Effector CD4-positive, alpha-beta T cell (primary cell): ENCODE data around the gene THAP7.
"Not testable (repeated sequence)": the region's sequence is repeated elsewhere in the genome, so short reads cannot be mapped to it uniquely, and the experiment has no call there.

Experiments
- DNase-seq: peaks from one replicate; pipeline ENCODE4 v3.0.0-alpha.2; 2020

THAP7 gene

DNA sequence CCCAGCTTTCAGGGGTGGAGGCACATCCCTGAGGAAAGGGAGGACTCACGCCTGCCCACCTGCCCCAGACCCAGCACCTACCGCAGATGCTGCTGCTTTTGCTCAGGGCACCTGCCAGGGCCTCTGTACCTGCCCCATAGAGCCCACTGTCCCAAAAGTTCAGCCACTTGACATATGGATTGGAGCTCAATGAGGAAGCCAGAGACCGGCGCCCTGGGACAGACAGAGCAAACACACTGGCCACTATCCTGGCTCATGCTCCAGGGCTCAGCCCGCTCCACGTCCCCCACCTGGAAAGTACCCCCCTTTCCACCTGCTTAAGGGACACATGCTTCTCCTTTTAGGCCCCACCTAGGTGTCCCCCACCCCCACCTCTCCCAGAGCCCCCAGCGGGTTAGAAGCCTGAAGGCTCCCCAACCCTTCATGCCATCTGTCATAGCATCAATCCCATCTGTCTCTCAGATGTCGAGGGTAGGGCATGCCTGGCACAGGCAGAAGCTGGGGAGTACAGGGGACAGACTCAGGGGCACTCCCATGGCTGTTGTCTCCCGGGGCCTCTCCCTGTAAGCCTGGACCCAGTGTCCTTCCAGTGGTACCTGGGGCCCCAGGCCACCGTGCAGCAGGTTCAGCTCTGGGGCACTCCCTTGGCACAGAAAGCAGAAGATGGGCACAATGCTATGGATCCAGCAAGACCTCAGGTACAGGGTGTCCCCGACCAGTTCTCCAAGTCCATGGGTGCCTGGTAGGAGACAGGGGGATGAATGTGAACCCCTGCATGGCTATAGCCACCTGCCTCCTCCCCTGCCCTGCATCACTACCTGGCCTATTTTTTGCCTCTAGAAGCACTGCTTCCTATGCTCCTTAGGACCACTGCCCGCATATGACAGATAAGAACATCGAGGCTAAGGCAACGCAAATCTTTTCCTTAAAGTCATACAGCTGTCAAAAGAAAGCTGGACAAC is 10.8 kb upstream of the THAP7 start:
- DNase-seq = no peak

DNA sequence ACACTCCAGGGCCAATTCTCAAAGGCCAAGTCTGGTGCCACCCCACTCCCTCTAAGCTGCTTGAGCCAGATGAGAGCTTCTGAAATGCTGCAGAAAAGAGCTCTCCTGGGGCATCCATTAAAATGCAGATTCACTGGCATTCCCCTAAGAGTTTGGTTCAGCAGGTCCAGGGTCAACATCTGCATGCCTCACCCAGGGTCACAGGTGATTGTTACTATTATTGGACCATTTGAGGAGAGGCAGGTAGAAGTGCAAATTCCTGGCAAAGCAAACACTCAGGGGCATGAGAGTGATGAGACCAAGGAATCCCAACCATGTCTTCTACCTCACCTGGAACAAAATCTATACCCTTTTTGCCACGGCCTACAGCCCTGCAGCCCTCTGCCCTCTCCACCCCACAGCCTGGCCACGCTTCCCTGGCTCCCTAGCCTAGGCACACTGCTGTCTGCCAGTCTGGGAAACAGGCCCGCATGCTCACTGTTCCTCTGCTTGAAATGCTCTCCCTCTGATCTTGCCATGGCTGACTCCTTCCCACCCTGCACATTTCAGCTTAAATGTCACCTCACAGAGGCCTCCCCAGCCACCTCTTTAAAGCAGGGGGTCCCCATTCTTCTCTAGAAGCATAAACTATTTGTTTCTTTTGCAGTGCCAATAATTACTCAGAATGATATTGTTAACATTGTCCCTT is 8.7 kb upstream of the THAP7 start:
- no peak for DNase-seq

DNA sequence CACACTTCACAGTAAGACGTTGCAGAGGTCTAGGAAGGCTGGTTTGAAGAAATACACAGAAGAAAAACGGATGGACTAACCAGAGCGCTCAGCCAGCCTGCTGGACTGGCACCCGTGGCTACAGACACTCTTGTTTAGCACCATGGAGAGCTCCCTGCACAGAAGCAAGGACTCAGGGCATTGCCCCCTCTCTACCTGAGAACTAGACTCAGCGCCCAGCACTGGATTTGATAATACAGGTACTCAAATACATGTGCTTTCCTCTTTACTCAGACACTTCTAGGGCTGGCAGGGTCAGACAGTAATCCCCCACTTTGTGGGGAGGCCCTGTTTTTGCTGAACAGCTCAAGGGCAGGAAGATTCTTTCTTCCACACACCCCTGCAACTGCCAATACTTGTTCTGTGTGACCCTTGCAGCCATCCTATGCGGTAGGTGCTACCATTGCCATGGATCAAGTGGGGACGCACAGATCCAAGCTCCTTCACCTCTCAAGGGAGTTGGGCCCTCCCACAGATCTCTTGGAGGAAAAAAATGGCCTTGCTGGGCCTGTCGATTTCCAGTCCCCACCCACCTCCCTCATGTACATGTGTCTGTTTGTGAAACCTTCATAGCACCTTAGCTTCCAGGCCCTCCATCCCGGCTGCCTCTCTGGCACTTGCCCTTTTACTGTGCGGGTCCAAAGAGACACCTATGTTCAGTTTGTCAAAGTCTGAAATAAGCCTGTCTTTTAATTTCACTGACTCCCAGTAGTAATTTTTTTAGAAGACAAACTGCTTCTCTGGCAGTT is 7.9 kb upstream of the THAP7 start:
- no peak for DNase-seq

DNA sequence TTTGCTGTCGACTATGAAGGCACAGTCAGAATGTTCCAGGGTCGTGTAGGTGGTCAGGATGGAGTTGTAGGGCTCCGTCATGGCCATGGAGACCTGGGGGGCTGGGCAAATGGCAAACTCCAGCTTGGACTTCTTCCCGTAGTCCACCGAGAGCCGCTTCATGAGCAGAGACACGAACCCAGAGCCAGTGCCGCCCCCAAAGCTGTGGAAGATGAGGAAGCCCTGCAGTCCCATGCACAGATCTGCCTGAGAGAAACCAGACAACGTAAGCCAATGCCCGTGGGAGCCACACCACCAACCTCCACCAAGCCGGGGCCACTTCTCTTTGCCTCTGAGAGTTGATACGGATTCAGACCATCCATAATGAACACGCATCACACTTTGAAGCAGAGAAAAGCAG is 7.3 kb upstream of the THAP7 start:
- not testable (repeated sequence) for DNase-seq

DNA sequence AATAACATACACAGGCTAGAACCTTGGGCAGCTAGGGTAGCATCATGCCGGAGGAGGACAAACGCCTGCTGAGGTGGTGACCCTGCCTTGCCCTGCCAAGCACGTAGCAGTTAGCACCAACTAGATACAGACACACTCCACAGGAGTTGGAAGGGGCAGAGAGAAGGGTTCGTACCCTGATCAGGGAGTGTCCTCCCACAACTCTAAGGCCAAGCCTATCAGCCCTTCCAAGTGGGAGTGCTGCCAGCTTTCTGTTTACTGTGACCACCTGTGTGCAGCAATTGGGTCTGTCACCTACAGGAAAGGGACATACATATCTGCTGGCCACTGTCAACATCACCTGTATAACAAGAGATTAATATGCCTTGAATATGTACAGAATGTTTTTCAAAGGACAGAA is 1.9 kb upstream of the THAP7 start:
- DNase-seq = no peak

DNA sequence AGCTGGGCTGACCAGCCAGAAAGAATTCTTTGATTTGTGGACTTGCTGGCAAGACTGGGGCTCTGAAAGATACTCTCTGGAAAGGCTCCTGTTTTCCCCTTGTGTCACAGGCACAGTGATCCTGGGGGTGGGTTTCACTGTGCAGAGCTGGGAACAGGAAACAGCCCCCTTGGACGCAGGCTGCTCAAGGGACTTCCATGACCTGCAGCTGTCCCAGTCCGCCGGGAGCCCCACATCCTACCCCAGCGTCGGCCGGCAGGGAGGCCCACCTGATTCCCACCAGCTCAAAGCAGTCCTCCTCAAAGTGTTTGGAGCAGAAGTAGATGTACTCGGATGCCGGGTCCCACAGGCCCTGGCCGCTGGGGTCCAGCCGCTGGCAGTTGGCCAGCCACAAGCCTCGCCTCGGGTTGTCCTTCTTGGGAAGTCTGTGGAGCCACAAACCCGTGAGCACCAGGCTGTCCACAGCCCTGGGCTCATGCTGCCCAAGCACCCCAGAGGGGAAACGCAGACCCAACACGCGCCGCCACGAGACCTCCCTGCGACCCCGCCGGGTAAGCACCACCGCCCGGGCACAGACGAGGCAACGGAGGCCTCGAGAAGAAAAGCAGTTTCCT is 824 bp downstream of the THAP7 start:
- no peak for DNase-seq

DNA sequence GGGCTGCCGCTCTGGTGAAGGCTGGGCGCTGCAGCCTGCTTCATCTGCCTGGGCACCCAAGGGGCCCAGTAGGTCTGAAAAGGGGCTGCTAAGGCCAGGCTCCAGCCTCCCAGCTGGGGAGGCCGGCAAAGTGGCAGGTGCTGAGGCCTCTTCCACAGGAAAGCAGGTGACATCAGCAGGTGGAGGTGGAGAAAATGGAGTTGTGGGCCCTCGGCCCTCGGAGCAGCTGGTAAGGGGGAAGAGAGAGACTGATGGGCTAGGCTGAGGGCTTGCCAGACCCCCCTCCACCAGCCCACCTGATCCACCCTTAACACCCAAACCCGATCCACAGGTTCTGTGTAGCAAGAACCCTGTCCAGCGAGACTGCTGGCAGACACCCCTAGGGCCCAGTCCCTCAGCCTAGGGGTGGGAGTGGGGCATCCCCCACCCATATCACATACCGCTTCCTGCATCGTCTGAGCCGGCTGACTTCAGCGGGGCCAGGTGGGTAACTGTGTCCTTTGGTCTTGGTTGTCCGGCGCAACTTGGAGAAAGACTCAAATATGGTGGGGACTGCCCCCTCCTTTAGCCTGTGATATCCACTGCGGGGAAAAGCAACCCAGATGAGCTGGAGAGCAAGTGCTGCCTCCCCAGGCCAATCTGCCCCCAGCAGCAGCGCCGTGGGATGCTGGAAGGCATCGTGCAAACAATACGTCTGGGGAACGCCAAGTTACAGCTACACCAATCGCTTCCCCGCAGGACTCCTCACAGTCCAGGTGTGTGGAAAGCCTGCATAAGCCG is 1.5 kb downstream of the THAP7 start:
- DNase-seq = no peak

DNA sequence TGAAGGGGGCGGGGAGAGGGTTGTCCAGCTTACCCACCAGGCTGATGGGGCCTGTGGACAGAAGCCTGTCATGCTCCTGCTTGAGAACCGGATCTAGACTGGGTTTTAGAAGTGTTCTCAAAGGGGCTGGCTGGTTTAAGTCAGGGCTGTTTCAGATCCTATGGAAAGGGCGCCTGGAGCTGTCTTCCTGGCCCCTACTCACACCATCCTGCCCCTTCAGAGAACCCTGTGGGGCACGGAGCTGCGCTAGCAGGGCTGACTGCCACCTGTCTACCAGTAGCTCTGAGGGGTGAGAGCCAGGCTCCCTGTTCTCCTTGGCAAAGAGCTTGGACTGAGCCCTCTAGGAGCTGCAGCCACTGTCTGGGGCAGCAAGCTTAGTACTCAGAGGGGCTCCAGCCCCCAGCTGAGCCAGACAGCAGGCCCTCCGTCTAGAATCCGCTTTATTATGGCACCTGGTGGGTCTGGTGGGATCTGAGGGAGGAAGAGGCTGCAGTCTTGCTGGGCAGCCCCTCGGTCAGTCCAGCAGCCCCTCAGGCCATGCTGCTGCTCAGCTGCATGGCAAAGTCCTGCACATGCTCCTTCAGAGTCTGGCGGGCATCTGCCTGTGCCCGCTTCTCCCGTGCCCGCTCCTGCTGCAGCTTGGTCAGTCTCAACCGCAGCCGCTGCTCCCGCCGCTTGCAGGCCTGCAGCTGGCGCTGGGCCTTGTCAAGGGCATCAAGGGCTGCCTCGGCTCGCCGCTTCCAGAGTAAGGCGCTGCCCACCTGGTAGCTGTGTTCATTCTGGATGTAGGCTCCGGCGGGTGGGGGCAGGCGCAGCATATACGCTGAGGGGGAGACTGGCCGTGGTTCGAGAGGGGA is 2.3 kb downstream of the THAP7 start:
- no peak for DNase-seq

DNA sequence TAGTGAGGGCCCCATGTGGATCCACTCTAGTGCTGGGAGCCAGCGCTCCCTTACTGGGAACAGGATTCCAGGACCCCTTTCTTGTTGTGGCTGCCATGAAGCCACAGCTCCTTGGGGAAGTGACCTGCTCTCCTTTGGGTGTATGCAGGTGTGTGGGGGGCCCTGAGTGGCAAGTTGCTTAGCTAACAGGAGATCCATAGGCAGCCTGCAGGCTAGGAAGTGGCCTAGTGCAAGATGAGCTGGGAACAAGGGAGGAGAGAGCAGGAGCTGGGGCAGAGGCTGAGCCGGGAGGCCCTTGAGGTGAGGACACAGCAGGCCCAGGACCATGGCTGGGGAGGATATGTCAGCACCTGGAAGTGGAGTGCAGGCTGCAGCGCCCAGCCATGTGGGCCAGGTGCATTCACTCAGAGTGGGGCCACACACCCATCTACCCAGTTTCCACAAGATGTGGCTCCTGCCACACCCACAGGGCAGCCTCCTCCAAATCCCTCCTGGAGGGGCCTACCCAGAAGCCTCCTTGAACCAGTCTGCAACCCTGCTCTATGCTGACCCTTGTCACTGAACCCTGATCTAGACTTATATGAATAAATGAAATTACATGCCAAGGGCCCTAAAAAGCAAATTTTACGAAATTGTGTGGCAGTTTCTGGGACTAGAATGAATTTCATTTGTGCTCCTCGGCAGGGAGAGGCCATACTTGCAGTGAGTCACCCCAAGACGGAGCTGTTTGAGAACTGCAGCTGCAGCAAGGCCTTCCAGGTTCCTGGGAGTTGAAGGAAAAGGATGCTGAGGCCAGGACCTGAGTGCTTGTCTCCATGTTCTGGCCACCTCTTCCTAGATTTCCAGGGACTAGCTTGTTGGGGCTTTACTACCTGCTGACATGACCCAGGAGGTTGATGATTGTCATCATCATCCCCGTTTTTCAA is 3.2 kb downstream of the THAP7 start:
- no peak for DNase-seq

DNA sequence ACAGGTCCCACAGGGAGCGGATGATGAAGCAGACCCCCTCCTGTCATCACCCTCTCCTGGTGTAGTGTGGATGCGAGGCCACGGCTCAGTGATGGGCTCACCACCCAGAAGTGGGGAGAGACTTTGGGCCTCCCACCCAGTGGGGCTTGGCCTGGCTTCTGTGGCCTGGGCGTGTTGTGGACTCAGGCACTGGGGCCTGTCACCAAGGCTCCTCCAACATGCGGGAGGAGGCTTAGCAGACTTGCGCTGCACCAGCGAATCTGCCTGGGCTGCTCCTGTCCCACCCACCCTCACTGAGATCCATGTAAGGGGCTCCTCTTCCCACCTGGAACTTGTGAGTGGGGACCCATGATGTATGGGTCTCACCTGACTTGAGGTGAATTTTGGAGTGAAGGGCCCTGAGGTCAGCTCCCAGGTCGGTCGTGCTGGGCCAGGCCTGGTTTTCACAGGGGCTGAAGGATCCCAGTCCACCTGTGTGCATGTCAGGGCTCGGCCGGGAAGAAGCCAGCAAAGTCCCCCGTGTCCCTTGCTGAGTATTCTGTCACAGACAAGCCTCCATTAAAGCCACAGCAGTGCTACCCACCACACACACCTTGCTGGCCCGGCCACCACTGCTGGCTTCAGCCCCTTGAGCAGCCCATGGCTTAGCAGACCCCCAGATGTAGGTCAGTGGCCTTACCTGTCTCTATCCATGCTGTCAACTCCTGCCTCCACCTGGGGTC is 4.2 kb downstream of the THAP7 start:
- no peak for DNase-seq

DNA sequence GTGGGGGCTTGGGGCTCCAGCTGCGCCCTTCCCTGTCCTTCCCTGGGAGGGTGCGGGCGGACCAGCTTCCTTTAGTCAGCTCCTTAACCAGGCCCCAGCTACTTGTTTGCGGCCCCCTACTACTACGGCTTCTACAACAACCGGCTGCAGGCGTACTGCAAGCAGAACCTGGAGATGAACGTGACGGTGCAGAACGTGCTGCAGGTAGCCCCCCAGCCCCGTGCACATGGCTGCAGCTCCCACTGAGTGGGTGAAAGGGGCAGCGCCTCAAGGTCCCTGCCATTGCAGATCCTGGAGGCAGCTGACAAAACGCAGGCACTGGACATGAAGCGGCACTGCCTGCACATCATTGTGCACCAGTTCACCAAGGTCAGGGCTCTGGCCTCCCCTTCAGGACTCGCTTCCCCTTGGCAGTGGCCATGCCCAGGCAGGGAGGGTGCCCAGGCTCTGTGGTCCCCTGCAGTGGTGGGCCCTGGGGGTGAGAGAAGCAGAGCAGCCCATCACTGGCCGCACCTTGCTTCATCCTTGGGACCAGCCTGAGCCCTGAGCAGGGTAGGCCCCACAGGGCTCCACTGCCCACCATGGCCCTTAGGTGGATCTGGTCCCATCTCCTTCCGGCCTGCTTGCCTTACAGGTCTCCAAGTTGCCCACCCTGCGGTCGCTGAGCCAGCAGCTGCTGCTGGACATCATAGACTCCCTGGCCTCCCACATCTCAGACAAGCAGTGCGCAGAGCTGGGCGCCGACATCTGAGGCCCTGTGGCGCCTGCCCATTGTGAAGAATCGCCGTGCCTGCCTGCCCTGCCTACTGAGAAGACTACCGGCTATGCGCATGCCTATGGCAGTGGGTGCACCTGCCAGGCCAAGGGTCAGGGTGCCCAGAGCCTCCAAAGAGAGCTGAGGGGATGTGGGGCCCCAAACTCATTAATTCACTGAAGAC is 5.1 kb downstream of the THAP7 start:
- no peak for DNase-seq

DNA sequence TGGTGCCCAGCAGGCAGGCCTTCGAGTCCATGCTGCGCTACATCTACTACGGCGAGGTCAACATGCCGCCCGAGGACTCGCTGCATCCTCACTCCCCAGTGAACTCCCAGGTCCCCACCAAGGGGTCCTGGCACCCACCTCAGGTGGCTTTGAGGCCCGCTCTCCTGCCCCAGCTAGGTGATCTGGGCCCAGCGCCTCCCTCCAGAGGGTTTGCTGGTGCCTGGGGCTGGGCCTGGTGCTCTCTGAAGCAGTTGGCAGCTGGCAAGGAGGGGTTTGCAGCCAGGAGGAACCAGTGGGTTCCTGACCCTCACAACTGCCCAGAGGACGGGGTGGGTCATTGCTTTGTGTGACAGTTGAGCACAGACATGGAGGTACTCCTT is 5.9 kb downstream of the THAP7 start:
- no peak for DNase-seq

DNA sequence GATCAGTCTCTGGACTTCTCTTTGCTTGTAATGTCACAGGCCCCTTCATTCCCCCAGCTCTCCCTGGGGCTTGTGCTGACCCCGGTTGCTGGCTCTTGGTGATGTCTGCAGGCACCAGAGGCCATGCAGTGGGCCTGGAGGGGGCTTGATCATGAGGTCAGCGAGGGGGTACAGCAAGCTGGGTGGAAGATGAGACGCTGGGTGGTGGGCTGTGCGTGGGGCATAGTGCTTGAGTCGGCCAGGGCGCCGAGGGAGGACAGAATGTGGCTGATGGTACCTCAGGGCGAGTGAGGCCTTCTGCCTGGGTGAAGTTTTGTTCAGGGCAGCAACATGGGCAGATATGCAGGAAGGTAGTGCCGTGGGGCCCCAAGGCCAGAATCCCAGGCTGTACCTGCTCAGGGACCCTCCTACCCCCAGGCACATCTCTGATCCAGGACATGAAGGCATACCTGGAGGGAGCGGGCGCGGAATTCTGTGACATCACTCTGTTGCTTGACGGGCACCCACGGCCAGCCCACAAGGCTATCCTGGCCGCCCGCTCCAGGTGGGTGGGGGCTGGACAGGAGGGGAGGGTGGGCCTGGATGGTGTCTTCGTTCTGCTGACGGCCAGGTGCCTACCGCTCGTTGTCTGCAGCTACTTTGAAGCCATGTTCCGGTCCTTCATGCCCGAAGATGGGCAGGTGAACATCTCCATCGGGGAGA is 6.4 kb downstream of the THAP7 start:
- no peak for DNase-seq

DNA sequence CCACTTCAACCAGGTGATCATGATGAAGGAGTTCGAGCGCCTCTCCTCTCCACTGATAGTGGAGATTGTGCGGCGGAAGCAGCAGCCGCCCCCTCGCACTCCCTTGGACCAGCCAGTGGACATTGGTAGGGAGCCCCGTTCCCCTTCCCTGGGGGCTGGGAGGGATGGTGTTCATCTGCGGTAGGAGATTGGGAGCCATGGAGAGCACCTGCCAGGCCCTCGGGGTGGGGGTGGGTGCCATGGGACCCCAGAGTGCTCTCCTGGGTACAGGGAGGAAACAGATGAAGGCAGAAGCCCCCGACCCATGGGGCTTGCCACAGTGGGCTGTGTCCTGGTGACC is 7.0 kb downstream of the THAP7 start:
- DNase-seq = no peak

DNA sequence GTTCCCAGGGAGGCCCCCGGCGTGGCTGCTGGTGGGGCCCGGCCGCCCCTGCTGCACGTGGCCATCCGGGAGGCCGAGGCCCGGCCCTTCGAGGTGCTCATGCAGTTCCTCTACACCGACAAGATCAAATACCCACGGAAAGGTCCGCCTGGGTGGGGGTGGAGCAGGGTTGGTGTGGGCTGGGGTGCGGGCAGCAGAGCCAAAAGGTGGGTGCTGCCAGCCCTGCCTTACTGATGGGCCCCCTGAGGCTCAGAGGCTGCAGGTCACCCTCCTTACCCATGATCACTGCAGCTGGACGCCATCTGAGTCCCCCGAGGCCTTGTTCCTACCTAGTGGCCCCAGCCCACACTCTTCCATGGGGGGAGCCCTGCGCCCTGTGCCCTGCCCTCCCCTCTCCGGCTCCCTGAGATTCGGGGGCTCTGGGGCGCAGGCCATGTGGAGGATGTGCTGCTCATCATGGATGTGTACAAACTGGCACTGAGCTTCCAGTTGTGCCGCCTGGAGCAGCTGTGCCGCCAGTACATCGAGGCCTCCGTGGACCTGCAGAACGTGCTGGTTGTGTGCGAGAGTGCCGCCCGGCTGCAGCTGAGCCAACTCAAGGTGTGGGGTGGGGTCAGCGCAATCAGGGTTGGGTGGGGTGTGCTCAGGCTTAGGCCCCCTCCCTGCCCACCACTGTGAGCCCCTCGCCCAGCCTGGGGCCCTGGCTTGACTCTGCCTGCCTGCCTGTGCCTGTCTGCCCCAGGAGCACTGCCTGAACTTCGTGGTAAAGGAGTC is 7.6 kb downstream of the THAP7 start:
- no peak for DNase-seq

DNA sequence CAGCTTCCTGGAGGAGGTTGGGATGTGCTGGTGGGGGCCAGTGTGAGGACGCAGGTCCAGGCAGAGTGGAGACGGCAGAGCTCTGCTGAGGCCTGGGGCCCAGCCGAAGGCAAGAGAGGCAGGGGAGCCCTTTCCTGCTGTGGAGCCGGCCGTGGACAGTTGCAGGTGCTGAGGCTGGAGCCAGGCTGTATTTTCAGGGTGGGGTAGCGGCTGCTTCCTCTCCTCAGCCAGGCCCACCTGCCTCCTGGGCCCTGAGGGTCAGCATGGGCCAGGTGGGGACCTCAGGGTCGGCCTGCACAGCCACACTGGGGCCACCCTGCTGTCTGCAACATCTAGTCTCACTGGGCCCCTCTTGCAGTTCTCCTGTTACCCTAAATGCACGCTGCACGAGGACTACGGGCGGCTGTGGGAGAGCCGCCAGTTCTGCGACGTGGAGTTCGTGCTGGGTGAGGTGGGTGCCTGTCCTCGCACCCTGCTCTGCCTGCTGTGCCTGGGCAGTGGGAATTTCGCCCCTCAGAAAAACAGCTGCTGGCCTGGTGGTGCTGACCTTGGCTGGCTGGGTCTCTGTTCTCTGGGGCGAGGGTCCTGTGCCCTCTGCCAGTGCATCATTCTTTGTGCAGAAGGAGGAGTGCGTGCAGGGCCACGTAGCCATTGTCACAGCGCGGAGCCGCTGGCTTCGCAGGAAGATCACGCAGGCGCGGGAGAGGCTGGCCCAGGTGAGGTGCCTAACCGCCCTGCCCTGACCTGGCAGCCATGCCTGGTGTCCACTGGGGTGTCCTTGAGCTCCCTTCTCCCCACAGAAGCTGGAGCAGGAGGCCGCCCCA is 8.4 kb downstream of the THAP7 start:
- no peak for DNase-seq
